Vagina (tissue), 2 donors: ENCODE measurements around the gene C1orf21. TPM values are rescaled to one million over a fixed set of nuclear protein-coding genes. Genes with fewer than 3 reads are reported as not detected.

ENCODE experiments used
- DNase-seq, 2 donors: peaks; one replicate each; pipeline ENCODE4 v3.0.0-alpha.2; 2017; ENCODE audit errors: extremely low spot score in 2 of 2
- H3K27ac ChIP-seq: fragments of 200-600 bp; sonication (generic); one replicate; pipeline ENCODE4 v1.5.1; 2019
- H3K27me3 ChIP-seq: fragments of 200-600 bp; sonication (generic); one replicate; pipeline ENCODE4 v1.5.1; 2019
- H3K36me3 ChIP-seq, 2 donors: fragments of 200-600 bp; sonication (generic); one replicate each; pipeline ENCODE4 v1.5.1; 2017 to 2019
- H3K4me1 ChIP-seq: fragments of 200-600 bp; sonication (generic); one replicate; pipeline ENCODE4 v1.5.1; 2019
- H3K4me3 ChIP-seq, 2 donors: fragments of 200-600 bp; sonication (generic); 1 replicate in 1 of 2; 2 replicates in 1 of 2; pipeline ENCODE4 v1.5.1; 2016 to 2019
- H3K9me3 ChIP-seq: fragments of 200-600 bp; sonication (generic); one replicate; pipeline ENCODE4 v1.5.1; 2019
- POLR2A ChIP-seq, 2 donors: fragments of 450-650 bp; IDR thresholded peaks; one replicate each; pipeline ENCODE4 v1.6.1; 2017; ENCODE audit warnings: antibody characterized with exemption in 2 of 2, mild to moderate bottlenecking in 2 of 2, moderate library complexity in 2 of 2
- POLR2AphosphoS5 ChIP-seq, 2 donors: sonication (generic); formaldehyde crosslinking; IDR thresholded peaks; one replicate each; pipeline ENCODE4 v1.9.0; 2017; ENCODE audit warnings: antibody characterized with exemption in 2 of 2, mild to moderate bottlenecking in 2 of 2, low read depth in 1 of 2; ENCODE audit not compliant: insufficient read depth in 1 of 2
- intact Hi-C: fragments of 100-400 bp; cut with DNase I; formaldehyde crosslinking; loops from one replicate; pipeline ENCODE4 v1.15.1; 2023
- total RNA-seq: library from RNA; depleted of rRNA; stranded (reverse); fragments of >200 nt; gene quantifications from one replicate; pipeline ENCODE4 v1.2.3, GENCODE V29; 2016
- TF ChIP-seq, protein P1 (sequence below), 3 experiments: fragments of 450-650 bp in 2 of 3; fragments of 200-600 bp in 1 of 3; sonication (generic) in 1 of 3; IDR thresholded peaks; one replicate each; pipeline ENCODE4 v1.5.1; 2017 to 2019; ENCODE audit warnings: antibody characterized with exemption in 3 of 3, mild to moderate bottlenecking in 2 of 3, moderate library complexity in 2 of 3

C1orf21 gene
- total RNA-seq, 1 donor from 2014 or later: 24.1 TPM

DNA sequence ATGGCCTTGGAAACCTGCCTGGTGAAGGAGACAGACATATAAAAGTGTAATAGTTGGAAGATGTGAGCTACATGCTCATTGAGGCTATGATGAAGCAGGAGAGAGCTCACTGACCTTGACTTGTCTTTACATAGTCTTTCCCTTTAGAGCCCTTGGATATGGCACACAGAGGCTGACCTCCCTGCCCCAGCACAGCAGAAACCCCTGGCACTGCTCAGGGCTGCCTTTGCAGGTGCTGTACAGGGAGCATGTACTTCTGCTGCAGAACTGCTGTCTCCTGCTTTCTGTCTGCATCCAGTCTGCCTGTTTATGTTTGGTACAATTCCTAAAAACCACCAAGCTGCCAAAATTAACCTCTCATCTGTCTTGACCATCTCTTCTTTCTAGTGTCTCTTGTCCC, 80.5 kb downstream of the C1orf21 start:
- DNase-seq: no peak
- Histone ChIP-seq H3K4me3 (no peak overlapping the region), H3K4me1 (peaks cover 20% of the 10 kb centered on the region), H3K36me3 (no peaks in the 10 kb centered on the region), H3K27me3 (no peaks in the 10 kb centered on the region), H3K27ac (no peak overlapping the region), H3K9me3 (no peaks in the 10 kb centered on the region)
- TF ChIP-seq, protein P1, sequence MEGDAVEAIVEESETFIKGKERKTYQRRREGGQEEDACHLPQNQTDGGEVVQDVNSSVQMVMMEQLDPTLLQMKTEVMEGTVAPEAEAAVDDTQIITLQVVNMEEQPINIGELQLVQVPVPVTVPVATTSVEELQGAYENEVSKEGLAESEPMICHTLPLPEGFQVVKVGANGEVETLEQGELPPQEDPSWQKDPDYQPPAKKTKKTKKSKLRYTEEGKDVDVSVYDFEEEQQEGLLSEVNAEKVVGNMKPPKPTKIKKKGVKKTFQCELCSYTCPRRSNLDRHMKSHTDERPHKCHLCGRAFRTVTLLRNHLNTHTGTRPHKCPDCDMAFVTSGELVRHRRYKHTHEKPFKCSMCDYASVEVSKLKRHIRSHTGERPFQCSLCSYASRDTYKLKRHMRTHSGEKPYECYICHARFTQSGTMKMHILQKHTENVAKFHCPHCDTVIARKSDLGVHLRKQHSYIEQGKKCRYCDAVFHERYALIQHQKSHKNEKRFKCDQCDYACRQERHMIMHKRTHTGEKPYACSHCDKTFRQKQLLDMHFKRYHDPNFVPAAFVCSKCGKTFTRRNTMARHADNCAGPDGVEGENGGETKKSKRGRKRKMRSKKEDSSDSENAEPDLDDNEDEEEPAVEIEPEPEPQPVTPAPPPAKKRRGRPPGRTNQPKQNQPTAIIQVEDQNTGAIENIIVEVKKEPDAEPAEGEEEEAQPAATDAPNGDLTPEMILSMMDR (IDR thresholded peaks at IDR 0.05): no peak
- TF ChIP-seq POLR2A (IDR thresholded peaks at IDR 0.05): no peak
- TF ChIP-seq POLR2AphosphoS5 (IDR thresholded peaks at IDR 0.05; ENCODE audit: insufficient read depth in 1 of 2, low read depth in 1 of 2): no peak
- intact Hi-C loops: no loop called here

DNA sequence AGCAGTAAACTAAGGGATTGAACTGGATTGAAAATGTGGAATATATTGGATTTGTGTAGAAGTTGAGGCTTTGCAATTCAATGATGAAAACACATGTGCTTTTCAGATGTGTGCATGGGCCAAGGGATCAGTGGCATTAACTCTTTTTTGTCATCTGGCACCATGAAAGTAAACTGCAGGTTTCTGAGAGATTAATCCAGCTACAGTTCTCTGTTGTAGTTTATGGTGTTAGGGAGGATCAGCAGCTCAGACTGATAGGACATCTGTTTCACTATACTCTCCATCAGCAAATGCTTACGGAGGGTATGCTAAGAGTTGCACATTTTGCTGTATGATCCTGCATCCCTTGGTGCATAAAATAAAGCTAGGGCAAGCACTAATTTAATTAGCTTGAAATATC, 82.6 kb downstream of the C1orf21 start:
- intact Hi-C loops: no loop called here

DNA sequence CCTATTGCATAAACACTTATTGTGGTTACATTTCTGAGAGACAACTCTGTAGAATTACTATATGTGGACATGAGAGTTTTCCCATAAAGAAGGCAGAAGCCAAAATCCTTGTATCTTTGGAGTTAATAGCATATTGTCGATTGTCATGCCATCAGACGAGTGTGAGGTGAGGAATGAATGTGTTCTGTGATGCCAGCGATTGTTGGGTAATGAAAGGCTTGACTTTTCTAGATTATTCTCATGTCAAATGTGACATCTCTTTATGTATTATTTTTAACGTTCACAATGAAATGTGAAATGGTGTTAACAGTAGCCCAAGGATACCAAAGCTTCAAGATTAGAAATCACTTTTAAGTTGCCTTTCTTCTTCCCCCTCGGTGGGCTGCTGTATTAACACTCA, 84.9 kb downstream of the C1orf21 start:
- H3K36me3 ChIP-seq: no peaks in the 10 kb centered on the region
- peaks cover 38% of the 10 kb centered on the region for H3K4me1 ChIP-seq
- H3K27ac ChIP-seq: no peak overlapping the region
- no peak overlapping the region for H3K4me3 ChIP-seq
- intact Hi-C loops: no loop called here
- no peak for DNase-seq
- no peaks in the 10 kb centered on the region for H3K27me3 ChIP-seq
- no peak for TF ChIP-seq POLR2AphosphoS5 (IDR thresholded peaks at IDR 0.05; ENCODE audit: insufficient read depth in 1 of 2, low read depth in 1 of 2)
- no peaks in the 10 kb centered on the region for H3K9me3 ChIP-seq

More for the DNA sequence above, 82.6 kb downstream of the C1orf21 start:
- Histone ChIP-seq H3K27ac (no peak overlapping the region), H3K36me3 (no peaks in the 10 kb centered on the region), H3K9me3 (no peaks in the 10 kb centered on the region), H3K4me3 (no peak overlapping the region), H3K4me1 (peaks cover 30% of the 10 kb centered on the region), H3K27me3 (no peaks in the 10 kb centered on the region)
- DNase-seq: no peak
- TF ChIP-seq, protein P1 (IDR thresholded peaks at IDR 0.05): no peak
- TF ChIP-seq POLR2A (IDR thresholded peaks at IDR 0.05) (no peak), POLR2AphosphoS5 (IDR thresholded peaks at IDR 0.05; ENCODE audit: insufficient read depth in 1 of 2, low read depth in 1 of 2) (no peak)

GRCh38 chr1:184472136-184472535, 85.3 kb downstream of the C1orf21 start:
- DNase-seq: no peak
- TF ChIP-seq POLR2AphosphoS5 (IDR thresholded peaks at IDR 0.05; ENCODE audit: insufficient read depth in 1 of 2, low read depth in 1 of 2) (no peak), POLR2A (IDR thresholded peaks at IDR 0.05) (no peak)
- TF ChIP-seq, protein P1 (IDR thresholded peaks at IDR 0.05): no peak
- Histone ChIP-seq H3K27me3 (no peaks in the 10 kb centered on the region), H3K27ac (no peak overlapping the region), H3K36me3 (no peaks in the 10 kb centered on the region), H3K4me1 (peaks cover 38% of the 10 kb centered on the region), H3K9me3 (no peaks in the 10 kb centered on the region), H3K4me3 (no peak overlapping the region)
- intact Hi-C loops: no loop called here

DNA sequence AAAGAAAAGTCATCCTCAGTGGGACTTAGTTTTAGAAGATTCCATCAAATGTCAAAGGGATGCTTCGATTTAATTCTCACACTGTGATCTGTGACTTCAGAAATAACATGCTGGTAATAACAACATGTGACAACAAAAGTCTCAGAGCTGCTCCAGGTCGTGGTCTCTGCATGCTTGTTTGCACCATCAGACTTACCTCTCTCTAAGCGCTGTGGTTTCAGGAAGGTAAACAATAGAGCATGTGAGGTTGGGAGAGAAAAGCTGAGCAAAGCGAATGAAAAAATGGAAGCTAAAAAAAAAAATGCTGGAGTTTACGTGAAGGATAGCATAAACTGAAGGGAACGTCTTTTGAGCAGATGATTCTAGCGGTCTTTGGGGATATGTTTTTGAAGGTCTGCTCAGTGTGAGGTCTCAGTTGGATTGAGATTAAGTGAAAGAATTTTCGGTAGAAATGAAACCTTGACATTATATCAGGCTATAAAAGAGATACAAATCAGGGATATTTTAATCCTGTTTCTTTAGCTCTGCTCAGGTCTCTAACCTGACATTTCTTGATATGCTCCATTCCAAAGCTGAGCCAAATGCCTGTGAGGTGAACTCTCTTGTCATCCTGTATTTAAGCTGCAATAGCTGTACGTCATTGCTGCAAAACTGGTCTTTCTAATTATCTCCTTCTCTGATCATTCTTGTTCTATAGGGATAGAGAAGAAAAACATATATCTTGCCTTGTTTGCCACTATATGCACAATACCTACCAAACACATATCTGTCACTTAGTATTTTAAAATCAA, 86.5 kb downstream of the C1orf21 start:
- Histone ChIP-seq H3K36me3 (no peaks in the 10 kb centered on the region), H3K4me3 (no peak overlapping the region), H3K9me3 (no peaks in the 10 kb centered on the region), H3K27me3 (no peaks in the 10 kb centered on the region), H3K4me1 (peaks cover 34% of the 10 kb centered on the region), H3K27ac (no peak overlapping the region)
- intact Hi-C loops: no loop called here
- TF ChIP-seq POLR2A (IDR thresholded peaks at IDR 0.05): no peak
- TF ChIP-seq POLR2AphosphoS5 (IDR thresholded peaks at IDR 0.05; ENCODE audit: insufficient read depth in 1 of 2, low read depth in 1 of 2): peak in 1 of 2 donors; percentile 12
- DNase-seq: no peak

GRCh38 chr1:184476187-184476586, 89.4 kb downstream of the C1orf21 start:
- Histone ChIP-seq H3K9me3 (no peaks in the 10 kb centered on the region), H3K4me3 (no peak overlapping the region), H3K36me3 (no peaks in the 10 kb centered on the region), H3K27me3 (no peaks in the 10 kb centered on the region), H3K4me1 (peaks cover 33% of the 10 kb centered on the region), H3K27ac (no peak overlapping the region)
- no peak for TF ChIP-seq POLR2A (IDR thresholded peaks at IDR 0.05)
- TF ChIP-seq, protein P1 (IDR thresholded peaks at IDR 0.05): no peak
- no peak for TF ChIP-seq POLR2AphosphoS5 (IDR thresholded peaks at IDR 0.05; ENCODE audit: insufficient read depth in 1 of 2, low read depth in 1 of 2)
- intact Hi-C loops: no loop called here
- no peak for DNase-seq
